Activated naive CD4-positive, alpha-beta T cell treated with anti-CD3 and anti-CD28 coated beads, Interleukin-2, amount 50 U/mL, for 16 hours (primary cell): ENCODE data around the gene ATXN7.

ENCODE experiments used
- DNase-seq: peaks from one replicate; pipeline ENCODE4 v3.0.0-alpha.2; 2020

The ATXN7 gene

GRCh38 chr3:64022451-64023186 lies 159.0 kb downstream of the ATXN7 start:
- peak; percentile 11 for DNase-seq

- peak; percentile 93 for DNase-seq
Measured at GRCh38 chr3:64023187-64023860, 159.7 kb downstream of the ATXN7 start, which contains the start of gene PSMD6. TSS of gene PSMD6 (minus strand) at chr3:64023494. CDS start at chr3:64023419, 75 bp downstream.

GRCh38 chr3:64023861-64024223 lies 160.2 kb downstream of the ATXN7 start:
- DNase-seq = no peak

- no peak for DNase-seq
Measured at GRCh38 chr3:64026346-64026745, 162.7 kb downstream of the ATXN7 start.

DNA sequence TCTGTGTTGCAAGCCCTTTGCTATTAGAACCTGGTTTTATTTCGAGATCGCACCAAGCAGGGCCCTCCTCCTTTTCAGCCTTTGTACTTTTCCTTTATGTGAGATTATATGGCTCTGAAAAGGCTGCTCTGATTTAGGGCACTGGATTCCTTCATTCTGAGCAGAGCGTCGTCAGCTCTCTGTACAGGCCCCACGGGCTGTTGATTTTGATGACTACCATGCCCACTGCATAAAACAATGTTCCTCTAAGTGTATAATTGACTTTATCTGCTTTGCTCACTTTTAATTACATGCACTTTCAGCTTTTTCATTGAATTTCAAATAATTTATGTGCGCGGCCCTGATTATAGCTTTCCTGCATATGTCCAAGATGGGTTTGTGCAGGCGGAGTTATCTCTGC lies 164.0 kb downstream of the ATXN7 start:
- no peak for DNase-seq

DNA sequence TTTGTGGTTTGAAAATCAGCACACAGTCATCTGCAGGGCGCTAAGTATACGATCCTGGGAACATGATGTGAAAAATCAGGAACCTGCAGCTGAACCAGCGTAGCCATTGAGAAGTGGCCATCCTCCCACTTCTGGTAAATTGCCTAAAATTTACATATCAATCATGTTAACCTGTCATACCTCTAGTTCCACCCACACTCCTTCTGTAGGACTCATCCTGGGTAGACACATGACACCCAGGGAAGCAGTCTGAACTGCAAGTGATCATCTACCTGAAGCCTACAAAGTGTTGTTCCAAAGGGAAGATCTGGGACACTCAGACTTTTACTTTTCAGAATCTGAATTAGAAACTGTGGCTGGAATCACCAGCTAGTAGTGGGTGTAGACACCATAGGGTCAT lies 165.1 kb downstream of the ATXN7 start:
- no peak for DNase-seq

DNA sequence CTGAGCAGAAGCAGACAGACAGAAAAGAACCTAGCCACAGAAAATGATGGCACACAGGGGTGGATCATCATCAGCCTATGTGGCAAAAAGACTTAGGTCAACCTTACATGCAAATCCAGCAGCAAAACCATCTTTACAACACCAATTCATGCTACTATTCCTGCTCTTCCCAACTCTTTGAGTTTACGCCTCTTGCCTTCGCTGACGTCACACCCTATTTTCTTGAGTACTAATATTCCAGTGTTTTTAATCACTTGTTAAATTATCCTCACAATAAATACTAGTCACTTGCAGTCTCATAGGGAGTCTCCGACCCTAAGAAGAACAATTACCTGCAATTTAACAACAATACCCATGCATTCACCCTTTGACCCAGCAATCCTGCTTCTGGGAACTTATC lies 165.6 kb downstream of the ATXN7 start:
- no peak for DNase-seq

GRCh38 chr3:64030741-64031140 lies 167.1 kb downstream of the ATXN7 start:
- peak; percentile 76 for DNase-seq

- no peak for DNase-seq
Measured at GRCh38 chr3:64031540-64032508, 168.2 kb downstream of the ATXN7 start.

GRCh38 chr3:64033069-64033468 lies 169.4 kb downstream of the ATXN7 start:
- DNase-seq = no peak

DNA sequence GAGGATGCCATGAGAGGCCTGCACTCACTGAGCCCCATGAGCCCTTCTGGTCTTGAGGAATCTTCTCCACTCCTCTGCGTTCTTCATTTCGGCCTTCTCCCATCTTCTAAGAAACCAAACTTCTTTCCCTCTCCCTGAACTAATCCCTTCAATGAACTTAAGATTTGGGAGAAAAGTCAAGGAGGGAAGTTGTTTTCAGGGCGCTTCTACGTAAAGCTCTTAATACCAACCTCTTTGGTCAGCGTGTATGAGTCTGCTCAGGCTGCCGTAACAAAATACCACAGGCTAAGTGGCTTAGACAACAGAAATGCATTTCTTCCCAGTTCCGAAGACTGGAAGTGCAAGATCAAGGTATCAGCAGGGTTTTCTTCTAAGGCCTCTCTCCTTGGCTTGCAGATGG lies 173.4 kb downstream of the ATXN7 start:
- DNase-seq = no peak

DNA sequence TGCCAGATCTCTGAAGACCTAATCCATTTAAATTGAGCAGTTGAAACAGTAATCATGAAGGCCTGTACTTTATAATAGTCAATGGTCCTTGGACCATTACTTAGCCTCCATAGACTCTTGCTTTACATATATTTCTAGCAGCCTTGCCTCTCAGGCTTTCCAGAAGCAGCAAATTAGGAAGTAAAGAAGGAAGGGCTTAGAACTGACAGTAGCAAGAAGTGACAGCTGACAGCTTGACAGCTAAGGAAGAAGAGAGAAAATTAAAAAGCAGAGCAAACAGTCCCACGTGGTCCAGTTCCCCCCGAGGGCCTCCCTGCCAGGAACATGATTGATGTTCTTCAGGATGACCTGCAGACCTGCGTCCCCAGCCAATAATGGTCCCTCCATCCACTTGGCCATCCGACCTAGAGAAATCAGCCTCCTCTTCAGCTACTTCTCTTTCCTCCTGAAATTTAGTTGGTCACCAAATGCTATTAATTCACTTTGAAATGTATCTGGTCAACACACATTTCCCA lies 174.6 kb downstream of the ATXN7 start:
- no peak for DNase-seq

DNA sequence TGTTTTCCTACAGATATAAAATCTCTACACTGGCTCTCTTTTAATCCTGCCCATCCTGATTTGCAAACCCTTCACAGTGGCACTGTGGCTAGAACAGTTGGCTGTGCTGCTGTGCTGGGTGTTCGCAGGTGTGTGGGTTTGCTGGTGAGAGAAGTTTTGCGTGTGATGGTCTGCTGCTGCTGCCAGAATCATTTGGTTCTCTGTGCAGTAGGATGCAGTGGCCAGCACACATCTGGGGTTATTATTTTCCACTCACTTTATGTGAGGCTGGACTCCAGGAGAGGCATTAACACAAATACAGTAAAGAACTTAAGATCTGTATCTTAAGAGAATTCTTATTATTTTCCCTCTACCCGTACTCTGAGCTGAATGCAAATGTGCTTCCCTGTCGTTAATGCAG lies 175.7 kb downstream of the ATXN7 start:
- DNase-seq = no peak

DNA sequence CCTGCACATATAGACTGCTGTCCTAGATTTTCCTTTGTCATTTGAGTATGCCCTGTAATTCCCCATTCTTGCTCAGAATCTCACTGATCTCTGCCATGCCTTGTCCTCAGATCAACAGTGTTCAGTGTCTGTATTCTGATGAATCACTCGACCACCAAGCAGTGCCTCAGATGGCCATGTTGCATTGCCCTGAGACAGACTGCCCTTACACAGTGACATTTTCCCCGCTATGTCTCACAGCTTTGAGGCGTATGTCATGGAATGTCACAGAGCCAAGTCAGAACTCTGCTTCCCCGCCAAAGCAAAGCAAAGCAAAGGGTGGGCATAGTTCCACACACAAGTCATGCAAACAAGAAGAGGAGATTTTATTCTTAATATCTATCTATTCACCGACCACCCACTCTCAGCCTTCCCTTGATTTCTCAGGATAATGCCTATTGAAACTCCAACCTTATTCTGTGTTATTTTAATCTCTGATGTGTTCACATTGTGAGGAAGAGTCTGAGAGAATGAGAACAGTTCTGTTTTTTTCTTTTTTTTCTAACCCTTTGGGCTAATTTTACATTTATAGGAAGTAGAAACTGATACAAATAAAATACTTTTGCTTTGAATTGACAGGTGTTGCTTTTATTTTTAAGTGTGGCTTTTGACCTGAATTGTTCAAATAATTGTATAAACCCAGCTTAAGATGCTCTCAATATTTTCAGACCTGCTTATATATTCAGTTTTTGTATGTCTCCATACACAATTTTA lies 176.5 kb downstream of the ATXN7 start:
- no peak for DNase-seq

- DNase-seq = no peak
Measured at GRCh38 chr3:64042952-64043351, 179.3 kb downstream of the ATXN7 start.

- no peak for DNase-seq
Measured at GRCh38 chr3:64046592-64046991, 182.9 kb downstream of the ATXN7 start.

DNA sequence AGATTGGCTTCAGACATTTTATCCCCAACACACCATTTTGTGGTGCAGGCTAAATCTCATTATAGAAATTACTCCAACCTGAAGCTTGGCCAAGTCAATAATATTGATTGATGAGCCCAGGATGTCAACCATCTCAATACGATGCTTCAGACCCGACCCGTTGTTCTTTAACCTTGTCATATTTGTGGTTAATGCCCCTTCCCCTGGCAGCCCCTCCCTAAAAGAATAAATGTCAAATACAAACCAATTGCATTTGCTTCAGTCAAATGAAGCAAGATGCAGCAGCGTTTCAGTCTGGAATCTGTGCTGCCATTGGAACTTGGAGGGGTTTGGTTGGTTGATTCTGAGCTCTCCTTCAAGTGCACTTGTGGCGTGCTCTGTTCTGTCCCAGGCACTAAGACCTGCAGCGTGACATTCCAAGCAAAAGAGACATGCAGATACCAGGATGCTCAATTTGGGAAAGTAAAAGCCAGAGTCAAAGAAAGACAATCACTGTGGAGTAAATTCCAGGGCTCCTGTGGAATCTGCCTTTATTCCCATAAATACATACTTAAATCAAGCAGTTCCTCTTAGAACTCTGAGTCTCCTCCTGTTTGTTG lies 183.4 kb downstream of the ATXN7 start:
- DNase-seq = no peak

- no peak for DNase-seq
Measured at GRCh38 chr3:64047787-64048186, 184.1 kb downstream of the ATXN7 start.

DNA sequence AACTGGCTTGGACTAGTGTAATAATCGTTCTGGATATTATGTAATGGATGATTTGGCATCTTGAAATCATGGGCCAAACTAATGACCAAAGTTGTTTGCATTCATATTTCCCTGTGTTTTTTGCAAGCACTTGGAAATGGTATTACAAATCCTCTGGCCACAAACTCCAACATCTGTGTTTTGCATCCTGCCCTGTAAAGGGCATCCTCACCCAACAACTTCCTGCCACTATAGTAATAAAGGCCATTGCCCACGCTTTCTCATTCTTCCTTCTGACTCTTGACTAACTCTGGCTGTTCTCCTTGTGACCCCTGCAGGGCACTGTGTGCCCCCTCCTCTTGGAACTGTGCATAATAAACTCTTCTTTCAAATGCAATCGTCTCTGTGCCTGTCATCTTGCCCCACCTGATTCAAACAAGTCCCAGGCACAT lies 185.0 kb downstream of the ATXN7 start:
- no peak for DNase-seq

DNA sequence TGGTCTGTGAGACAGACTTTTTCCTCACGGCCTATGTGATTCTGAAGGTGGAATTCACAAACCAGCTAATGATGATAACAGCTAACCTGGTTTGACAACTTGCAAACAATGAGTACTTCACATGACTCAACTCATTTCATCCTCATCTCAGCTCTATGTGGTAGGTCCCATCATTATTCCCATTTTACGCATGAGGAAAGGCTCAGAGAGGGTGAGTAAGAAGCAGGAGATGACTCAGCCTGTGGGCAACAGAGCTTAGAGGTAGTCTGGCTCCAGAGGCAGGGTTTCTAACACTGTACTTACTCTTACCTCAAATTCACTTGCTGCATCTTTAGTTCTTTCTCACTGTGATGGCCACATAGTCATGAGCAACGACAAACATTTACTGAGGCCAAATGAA lies 185.5 kb downstream of the ATXN7 start:
- no peak for DNase-seq

- no peak for DNase-seq
Measured at GRCh38 chr3:64049832-64050231, 186.2 kb downstream of the ATXN7 start.
